Mucosa of descending colon (tissue), 3 donors: ENCODE data around the gene C5orf22. TPM values are rescaled to one million over a fixed set of nuclear protein-coding genes. Genes with fewer than 3 reads are reported as not detected.
"Not testable (repeated sequence)": the region's sequence is repeated elsewhere in the genome, so short reads cannot be mapped to it uniquely, and the experiment has no call there.

Experiments
- ATAC-seq: fragments of 200-7000 bp; cut with Tn5 transposase; one replicate; pipeline ENCODE4 v1.9.1; 2020; ENCODE audit warnings: mild to moderate bottlenecking, moderate library complexity
- DNase-seq, 3 donors: peaks; one replicate each; pipeline ENCODE4 v3.0.0-alpha.2; 2020
- H3K36me3 ChIP-seq: fragments of 200-600 bp; one replicate; pipeline ENCODE4 v1.8.0; 2021; ENCODE audit warnings: low read depth, mild to moderate bottlenecking
- H3K4me1 ChIP-seq: fragments of 200-600 bp; one replicate; pipeline ENCODE4 v1.8.0; 2021; ENCODE audit warnings: low read depth, mild to moderate bottlenecking
- H3K4me3 ChIP-seq: fragments of 200-600 bp; one replicate; pipeline ENCODE4 v1.8.0; 2021; ENCODE audit warnings: mild to moderate bottlenecking
- H3K9me3 ChIP-seq: fragments of 200-600 bp; one replicate; pipeline ENCODE4 v1.8.0; 2021; ENCODE audit warnings: mild to moderate bottlenecking
- intact Hi-C, 2 donors: fragments of 100-400 bp; cut with DNase I in 1 of 2; cut with micrococcal nuclease in 1 of 2; formaldehyde crosslinking; loops; one replicate each; pipeline versions ENCODE4 v1.11.0 to v1.11.1; 2022; cut with DNase I, micrococcal nuclease
- total RNA-seq, 3 donors: library from RNA; stranded (reverse); fragmentation: NEBNext Ultra II Directional in 2 of 3; extraction: Animal tissue kit (Norgen Biotek cat#: 25700) in 2 of 3; gene quantifications; one replicate each; pipeline versions ENCODE4 v1.2.1 to v1.2.4, GENCODE V29; 2021 to 2023
- TF ChIP-seq, protein P1 (sequence below): fragments of 200-600 bp; IDR thresholded peaks from one replicate; pipeline ENCODE4 v1.8.0; 2022; ENCODE audit warnings: antibody characterized with exemption, mild to moderate bottlenecking
- donor health status: DM: no; HTN: no; CAD: no; lungs with moderate emphysema.
- donor health status: DM: no; HTN: no; CAD: no.
- donor health status: DM: no; HTN: yes; CAD: no.

Gene C5orf22
- total RNA-seq, 3 donors from 2014 or later = 24.0 to 26.7 (median 24.6) TPM

DNA sequence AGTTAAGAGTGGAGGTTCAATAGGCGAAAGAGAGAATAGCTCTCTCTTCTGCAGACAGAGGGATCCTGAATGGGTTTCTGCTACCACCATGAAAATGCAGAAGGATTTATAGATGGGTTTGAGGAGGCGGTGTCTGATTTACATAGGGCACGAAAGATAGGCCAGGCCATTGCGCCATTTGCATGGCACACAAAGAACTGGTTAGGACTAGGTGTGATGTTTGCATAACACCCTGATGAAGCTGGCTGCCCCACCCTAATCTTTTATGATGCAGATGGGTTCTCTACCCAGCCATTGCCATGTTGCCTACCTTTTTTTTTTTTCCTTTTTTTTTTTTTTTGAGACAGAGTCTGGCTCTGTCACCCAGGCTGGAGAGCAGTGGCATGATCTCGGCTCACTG, 55.4 kb downstream of the C5orf22 start:
- Histone ChIP-seq H3K4me3 (no peak overlapping the region), H3K36me3 (no peaks in the 10 kb centered on the region), H3K4me1 (no peaks in the 10 kb centered on the region), H3K9me3 (no peaks in the 10 kb centered on the region)
- TF ChIP-seq, protein P1, sequence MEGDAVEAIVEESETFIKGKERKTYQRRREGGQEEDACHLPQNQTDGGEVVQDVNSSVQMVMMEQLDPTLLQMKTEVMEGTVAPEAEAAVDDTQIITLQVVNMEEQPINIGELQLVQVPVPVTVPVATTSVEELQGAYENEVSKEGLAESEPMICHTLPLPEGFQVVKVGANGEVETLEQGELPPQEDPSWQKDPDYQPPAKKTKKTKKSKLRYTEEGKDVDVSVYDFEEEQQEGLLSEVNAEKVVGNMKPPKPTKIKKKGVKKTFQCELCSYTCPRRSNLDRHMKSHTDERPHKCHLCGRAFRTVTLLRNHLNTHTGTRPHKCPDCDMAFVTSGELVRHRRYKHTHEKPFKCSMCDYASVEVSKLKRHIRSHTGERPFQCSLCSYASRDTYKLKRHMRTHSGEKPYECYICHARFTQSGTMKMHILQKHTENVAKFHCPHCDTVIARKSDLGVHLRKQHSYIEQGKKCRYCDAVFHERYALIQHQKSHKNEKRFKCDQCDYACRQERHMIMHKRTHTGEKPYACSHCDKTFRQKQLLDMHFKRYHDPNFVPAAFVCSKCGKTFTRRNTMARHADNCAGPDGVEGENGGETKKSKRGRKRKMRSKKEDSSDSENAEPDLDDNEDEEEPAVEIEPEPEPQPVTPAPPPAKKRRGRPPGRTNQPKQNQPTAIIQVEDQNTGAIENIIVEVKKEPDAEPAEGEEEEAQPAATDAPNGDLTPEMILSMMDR = no peak
- DNase-seq (no peak), ATAC-seq (no peak)
- intact Hi-C loops = loop anchor here in 1 of 2 donors (10.0 kb wide), 1 partner anchor 507 kb away; no protein-coding TSS in a partner anchor

DNA sequence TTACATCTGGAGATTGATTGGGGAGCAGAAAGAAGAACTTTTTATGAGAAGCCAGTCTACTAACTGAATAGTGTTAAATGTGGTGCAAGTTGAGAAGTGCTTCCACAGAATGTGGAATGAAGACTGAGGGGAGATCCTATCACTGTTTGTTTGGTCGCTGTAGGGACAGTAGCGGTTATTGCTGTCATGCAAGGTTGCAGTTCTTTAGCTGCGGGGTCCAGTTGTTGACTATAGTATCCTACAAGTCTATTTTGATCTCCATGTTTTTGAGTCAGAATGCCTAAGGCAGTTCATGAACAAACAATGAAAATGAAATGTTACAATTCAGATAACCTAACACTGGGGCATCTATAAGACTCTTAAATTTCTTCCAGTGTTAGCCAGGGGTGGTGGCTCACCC, 61.6 kb downstream of the C5orf22 start:
- Histone ChIP-seq H3K4me3 (no peak overlapping the region), H3K36me3 (no peaks in the 10 kb centered on the region), H3K4me1 (no peaks in the 10 kb centered on the region), H3K9me3 (no peaks in the 10 kb centered on the region)
- ATAC-seq (no peak), DNase-seq (no peak)
- TF ChIP-seq, protein P1 = no peak
- intact Hi-C loops = no loop called here

DNA sequence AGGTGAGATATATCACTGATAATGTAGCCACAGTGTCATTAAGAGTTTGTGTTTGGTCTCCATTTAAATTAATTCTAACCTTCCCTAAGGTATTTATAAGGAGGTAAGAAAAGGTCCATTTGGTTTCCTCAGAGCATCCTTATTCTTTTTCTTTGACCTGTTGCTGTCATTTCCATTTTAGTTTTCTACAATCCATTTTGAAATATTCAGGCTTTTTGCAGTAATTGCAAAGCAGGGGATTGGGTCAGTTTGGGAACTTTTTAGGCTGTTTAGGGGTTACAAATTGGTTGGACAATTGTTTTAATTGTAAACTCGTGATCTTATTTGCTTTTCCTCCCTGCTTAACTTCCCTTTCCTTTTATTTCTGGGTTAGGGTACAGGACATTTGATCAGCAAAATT, 64.3 kb downstream of the C5orf22 start:
- ATAC-seq = no peak
- DNase-seq = no peak
- intact Hi-C loops = no loop called here
- Histone ChIP-seq H3K4me1 (no peaks in the 10 kb centered on the region), H3K9me3 (no peaks in the 10 kb centered on the region), H3K4me3 (no peak overlapping the region), H3K36me3 (no peaks in the 10 kb centered on the region)
- TF ChIP-seq, protein P1 = no peak

DNA sequence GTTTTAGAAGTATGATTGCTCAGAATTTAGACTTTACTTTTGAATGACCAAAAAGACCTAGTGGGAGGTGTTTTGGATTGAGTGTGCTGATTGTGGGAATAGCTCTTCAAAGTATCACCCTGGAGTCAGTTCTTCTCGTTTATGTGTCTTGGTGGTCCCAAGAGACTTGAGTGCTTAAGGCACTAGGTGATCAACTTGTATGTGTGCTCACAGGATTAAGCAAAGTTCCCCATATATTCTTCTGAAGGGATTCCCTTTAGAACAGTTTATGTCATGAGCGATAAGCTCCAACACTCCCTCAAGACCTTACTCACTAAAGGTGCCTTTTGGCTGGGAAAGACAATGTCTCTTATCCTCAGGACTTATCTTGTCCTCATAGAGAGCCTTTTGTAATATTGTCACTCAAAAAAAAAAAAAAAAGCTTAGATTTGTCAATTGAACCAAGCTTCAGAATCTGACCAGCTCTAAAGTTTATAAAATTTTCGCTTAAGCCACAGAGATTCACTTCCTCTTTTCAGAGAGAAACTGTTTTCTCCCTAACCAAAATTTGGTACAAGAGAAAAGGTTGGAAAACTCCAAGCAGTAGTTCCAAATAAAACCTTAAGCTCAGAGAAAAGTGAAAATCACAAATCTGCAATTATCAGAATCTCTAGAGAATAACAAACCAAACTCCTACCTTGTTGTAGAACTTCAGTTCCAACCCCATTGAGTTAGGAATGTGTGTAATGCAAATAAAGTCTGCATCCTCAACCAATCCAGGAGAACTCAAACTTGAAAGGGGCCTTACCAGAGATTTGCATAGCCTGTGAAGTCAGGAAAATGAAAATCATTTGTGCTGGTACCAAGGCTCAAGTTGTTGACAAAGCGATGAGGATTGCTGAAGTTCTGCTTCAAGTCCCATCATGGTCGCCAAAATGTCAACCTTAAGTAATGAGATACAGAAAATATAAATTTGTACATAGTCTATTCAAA, 66.8 kb downstream of the C5orf22 start:
- ATAC-seq (no peak), DNase-seq (no peak)
- intact Hi-C loops = no loop called here

DNA sequence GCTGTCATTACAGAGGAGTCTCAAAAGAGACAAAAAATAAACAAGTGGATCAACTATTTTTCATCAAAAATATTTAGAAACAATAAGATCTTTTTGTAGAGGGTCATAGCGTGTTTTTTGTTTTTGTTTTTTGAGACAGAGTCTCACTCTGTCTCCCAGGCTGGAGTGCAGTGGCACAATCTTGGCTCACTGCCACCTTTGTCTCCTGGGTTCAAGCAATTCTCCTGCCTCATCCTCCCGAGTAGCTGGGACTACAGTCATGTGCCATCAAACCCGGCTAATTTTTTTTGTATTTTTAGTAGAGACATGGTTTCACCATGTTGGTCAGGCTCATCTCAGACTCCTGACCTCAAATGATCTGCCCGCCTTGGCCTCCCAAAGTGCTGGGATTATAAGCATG, 70.2 kb downstream of the C5orf22 start:
- H3K4me3 ChIP-seq, H3K4me1 ChIP-seq, H3K9me3 ChIP-seq, ATAC-seq, intact Hi-C loops, H3K36me3 ChIP-seq, DNase-seq: not testable (repeated sequence)

More for the DNA sequence above, 66.8 kb downstream of the C5orf22 start:
- Histone ChIP-seq H3K9me3 (no peaks in the 10 kb centered on the region), H3K36me3 (no peaks in the 10 kb centered on the region), H3K4me1 (no peaks in the 10 kb centered on the region), H3K4me3 (no peak overlapping the region)
- TF ChIP-seq, protein P1 = no peak

DNA sequence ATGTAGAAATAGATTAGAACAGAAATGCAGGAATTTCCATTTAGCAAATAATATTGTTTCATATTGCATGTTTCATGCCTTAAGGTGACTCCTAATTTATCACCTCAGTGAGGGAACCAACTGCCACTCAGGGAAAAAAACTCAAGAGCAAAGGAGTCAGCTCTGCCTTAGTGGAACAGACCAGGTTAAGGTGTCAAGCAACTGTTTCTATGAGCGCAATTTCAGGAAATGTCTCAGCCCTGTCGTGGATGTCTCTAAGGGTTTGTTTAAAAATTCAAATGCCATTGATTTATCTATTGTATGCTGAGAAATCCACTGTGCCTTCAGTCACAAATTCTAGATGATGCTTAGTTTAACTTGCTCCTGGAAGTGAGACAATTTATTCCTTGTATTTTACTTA, 72.1 kb downstream of the C5orf22 start:
- DNase-seq (no peak), ATAC-seq (no peak)
- Histone ChIP-seq H3K4me1 (no peaks in the 10 kb centered on the region), H3K36me3 (no peaks in the 10 kb centered on the region), H3K9me3 (no peaks in the 10 kb centered on the region), H3K4me3 (no peak overlapping the region)
- TF ChIP-seq, protein P1 = no peak
- intact Hi-C loops = no loop called here
